ENCODE data around the gene TBCK.

TBCK gene

DNA sequence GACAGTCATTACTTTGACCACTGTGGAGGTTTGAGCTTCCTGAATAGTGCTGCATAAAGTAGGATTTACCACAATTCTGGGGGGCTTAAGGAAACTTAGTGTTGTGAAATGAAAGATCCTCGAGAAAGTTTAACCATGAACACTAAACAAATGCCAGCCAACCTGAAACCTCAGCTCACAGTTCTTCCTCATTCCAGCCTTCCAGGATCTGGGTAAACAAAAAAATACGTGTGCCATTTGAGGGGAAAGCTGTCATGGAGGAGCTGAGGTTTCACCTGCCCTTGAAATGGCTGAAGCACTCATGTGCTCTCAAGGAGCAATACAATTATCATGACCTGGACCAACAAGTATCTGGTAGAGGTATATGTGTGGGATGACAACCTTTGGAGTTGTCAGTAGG, 278.0 kb downstream of the TBCK start:
- no peak for DNase-seq

DNA sequence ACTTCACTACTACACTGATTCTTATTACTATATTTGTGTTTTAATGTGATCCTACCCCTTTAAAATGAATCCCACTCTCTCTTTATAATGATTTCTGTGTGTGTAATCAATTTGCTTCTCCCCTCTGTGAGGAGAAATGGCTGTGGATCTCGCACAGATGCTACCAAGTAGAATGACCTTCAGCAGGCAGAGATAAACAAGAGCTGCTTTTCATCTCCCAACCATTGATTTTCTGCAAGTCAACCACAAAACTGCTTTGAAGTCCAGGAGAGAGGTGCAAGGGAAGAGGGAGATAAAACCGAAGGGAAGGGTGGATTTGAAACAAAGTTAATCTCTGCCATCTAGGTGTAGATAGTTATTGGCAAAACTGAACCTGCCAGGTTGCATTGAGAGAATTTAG, 279.2 kb downstream of the TBCK start:
- DNase-seq = no peak

DNA sequence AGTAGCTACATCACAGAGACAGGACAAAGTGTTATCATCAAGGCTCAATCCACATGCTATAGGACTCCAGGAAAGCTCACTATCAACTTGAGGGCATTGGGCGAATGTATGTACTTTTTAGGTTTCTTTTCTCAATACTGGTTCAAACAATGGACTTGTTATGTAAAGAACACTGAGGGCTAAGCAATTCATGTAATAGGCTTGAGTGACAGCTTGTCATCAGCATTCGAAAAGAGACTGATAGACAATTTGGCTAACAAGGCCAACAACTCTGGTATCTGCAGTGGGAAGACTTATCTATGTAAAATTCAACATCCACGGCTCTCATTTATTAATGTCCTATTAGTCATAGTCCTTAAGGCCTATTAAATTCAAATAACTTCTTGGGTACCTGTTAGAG, 279.7 kb downstream of the TBCK start:
- no peak for DNase-seq

DNA sequence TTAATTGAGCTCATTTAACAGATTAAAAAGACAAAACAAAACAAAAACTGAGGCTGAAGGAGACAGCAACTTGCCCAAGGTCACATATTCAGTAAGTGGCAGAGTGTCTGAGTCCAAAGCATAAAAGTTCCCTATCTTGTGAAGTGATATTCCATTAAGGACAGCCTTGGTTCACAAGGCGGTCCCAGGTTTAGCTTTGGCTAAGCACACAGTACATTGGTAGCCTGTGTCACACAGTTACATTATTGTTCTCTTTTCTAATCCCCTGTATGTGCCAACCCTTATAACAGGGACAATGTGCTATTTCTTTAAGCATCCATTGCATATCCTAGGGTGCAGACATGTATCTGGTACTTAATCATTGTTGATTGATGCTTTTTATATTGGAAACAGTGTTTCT, 280.8 kb downstream of the TBCK start:
- DNase-seq = no peak

DNA sequence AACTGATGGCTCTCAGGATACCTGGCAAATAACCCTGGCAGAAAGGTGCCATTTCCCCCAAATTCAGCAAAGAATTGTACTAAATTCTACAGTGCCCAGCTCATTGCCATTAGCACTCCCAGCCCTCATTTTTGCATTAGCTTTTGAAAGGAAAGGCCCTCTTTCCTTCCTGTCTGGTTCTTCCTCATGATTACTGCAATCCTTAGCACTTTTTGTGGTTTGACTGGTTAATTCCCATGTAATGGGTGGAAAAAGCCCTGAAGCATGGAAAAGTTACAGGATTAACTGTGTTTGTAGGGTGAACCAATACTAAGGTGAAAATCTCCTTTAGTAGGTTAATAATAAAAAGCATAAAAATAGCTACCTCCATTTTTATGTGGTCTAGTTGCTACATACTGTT, 281.3 kb downstream of the TBCK start:
- DNase-seq = no peak

DNA sequence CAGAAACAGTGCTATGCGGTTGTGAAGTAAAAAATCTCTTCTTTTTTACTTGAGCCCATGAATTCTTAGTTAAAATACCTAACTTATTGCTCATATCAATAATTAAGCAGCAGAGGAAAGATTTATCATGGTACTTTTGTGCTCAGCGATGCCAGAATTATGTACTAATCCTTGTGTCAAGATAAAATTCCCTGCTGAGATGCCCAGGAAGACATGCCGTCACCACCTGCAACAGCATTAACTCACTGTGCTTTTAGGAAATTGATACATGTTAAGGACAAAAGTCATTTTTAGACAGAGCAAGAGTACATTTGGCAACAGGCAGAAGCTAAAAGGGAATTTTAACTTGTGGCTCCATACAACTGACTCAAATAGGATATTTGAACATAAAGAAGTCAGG, 281.8 kb downstream of the TBCK start:
- no peak for DNase-seq

DNA sequence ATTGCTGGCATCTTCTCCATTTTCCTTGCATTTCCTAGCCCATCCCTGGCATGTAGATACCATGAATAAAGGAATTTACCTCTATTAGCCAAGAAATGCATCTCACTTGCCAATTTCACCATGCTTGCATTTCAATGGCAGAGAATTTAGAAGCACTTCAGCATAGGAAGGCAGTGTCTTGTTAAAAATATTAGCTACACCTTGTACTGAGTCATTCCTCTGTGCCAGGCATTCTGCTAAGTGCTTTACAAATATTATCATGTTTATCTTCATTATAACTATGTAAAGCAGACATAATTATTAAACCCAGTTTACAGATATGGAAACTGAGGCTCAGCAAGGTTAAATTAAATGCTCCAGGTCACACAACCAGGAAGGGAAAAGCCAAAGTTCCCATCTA, 282.5 kb downstream of the TBCK start:
- DNase-seq = no peak

DNA sequence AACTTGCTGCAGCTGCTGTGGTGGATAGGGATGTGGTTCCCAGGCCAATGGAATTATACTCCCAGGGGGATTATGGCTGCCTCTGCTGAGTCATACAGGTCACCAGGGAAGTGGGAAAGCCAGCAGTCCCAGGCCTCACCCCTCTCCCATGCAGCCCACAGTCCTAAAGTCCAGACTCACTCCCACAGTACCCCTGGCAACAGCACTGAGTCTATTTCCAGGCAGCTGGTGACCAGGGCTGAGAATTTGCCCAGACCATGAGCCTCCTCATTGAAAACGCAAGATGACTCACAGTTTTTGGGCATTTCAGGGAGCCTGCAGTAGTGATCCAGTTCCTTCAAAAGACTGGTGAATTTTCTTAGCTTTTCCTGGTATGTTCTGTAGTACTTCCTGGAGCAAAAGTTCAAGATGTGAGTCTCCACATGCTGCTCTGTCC, 283.1 kb downstream of the TBCK start:
- DNase-seq = peak in 1 of 14 donors; percentile 18

DNA sequence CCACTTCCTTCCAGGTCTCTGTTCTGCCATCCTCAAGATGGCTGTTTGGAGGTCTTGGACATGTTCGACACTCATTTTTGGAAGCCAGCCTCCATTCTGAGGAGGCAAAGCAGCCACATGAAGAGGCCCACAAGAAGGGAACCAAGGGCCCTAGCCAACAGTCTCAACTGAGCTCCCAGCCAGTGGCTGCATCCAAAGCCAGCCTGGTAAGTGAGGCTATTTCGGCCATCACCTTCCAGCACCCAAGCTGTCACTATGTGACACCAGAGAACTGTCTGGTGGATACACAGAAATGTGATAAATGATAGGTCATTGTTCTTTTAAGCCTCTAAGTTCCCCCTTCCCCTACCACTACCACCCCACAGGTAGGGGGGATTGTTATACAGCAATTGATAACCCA, 293.6 kb downstream of the TBCK start:
- DNase-seq = no peak

DNA sequence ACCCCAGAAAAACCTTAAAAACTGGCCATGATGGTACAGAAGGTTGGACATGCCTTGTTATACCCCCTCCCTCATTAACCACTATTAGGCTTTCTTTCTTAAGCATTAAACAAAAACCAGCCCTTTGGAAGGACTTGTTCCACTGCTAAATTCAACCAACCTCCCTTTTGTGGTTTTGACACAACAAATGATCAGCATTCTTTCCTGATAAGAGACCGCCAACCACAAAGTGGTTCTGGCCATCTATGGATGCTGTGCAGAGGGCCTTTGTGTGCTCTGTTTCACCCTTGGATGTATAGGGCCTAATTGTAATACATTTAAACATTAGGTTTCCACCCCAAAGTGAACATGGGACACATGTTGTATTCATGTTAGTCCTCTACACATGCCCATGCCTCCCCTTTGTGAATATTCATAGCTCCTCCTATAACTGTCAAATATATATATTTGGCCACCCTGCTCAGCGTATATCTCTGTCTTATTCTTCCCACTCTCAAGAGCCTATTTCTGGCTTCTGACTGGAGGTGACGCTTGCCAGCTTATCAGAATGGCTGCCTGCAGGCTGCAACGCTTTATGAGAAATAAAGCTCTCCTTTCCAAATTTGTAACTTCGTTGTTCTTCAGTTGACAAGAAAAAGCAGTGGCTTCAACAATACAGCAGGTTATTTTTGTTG, 294.1 kb downstream of the TBCK start:
- no peak for DNase-seq

DNA sequence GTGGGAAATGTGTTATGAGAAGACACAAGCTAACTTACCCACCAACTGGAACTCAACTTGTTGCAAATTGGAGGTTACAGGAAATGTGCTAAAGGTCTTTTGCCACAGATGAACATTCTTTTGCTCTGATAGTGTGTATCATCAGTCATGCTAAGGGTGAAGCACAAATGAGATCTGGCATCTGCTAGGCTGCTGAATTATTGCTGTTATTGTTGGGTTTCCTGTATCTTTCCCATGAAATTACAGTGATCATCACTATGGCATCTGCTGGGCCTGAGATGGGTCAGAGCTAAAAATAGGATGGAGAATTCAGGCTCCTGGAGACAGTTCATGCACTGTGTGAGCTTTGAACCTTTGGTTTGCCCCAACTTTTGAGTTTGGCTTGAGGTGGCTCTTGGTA, 296.2 kb downstream of the TBCK start:
- DNase-seq = no peak

DNA sequence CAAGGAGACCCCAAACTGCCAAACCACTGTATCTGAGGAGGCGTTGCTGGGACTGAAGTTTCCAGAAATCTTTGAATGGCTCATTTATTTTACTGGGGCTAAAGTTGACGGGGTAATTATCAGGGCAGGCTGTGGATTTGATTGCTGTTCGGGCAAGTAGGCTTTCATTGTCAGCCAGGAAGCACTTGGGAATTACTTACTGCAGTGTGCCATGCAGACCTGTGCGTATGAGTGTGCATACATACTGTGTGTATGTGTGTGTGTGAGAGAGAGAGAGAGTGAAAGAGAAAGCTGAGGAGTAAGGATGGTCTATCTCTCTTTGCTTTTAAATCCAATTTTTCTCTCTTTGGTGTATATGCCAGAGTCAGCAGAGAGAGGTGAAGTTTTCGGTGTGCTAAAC, 298.0 kb downstream of the TBCK start:
- DNase-seq = no peak

DNA sequence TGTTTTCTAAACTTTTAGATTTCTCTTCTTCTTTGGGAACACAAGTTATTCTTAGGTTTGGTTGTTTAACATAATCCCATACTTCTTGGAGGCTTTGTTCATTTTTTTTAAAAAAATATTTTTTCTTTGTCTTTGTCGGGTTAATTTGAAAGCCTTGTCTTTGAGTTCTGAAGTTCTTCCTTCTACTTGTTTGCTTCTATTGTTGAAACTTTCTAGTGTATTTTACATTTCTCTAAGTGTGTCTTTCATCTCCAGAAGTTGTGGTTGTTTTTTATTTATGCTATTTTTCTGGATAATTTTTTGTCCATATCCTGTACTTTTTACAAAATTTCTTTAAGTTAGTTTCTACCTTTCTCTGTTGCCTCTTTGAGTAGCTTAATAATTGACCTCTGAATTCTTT, 304.6 kb downstream of the TBCK start:
- no peak for DNase-seq

DNA sequence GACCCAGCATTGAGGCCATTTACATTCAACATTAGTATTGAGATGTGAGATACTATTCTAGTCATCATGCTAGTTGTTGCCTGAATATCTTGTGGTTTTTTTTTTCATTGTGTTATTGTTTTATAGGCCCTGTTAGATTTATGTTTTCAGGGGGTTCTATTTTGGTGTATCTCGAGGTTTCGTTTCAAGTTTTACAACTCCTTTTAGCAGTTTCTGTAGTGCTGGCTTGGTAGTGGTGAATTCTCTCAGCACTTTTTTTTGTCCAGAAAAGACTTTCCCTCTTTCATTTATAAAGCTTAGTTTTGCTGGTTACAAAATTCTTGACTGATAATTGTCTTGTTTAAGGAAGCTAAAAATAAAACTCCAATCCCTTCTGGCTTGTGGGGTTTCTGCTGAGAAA, 305.2 kb downstream of the TBCK start:
- DNase-seq = no peak

DNA sequence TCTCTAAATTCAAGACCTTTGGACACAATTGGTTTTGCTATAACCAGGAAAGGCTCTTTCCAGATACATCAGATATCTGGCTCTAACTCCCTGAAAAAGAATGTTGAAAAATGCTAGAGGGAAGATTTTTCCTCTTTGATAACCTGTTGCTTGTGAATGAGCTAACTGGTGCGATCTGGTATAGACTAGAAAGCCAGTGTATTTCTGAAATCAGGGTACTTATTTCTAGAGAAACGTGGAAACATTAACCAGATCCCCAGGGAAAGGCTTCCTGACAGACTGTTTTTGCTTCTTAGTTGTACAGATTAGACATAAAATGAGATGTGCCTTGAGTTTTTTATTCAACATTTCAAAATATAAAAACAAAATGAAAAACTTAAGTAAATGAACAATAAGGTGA, 313.0 kb downstream of the TBCK start:
- no peak for DNase-seq

DNA sequence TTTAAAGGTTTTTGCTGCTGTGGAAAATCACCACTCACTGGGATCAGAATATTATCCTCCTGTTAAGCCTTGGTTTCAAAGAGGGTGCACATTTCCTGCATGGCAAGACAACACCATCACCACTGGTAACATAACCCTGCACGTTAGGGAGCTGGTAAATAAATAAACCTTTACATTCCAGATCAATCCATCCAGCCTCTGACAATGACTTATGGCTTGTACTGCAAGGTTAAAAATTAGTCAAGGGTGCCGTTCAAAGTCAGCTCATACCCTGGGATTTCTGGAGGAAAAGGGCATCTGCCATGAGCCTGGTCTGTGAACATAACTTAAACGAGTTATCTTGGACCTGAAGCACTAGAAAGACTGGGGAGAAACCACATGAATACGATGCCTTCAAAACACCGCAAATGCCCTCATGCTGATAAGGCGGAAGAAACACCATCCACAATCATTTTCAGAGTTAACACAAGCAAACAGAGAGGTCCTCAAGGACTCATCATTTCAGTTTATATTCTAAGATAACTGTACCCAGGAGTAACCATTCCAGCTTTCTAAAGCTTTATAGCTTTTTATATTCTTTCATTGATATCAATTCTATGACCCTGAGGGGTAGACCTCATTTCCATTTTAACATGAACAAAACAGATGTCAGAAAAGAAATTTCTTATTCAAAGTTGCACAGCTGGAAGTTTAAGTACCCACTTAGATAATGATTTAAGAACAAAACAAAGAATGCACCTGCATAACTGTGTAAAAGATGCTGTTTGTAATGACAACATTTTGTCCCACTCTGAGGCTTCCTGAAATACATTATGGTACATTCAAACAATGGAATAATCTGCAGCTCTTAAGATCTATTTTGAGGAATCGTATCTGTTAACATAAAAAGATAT, 317.6 kb downstream of the TBCK start:
- DNase-seq = no peak

DNA sequence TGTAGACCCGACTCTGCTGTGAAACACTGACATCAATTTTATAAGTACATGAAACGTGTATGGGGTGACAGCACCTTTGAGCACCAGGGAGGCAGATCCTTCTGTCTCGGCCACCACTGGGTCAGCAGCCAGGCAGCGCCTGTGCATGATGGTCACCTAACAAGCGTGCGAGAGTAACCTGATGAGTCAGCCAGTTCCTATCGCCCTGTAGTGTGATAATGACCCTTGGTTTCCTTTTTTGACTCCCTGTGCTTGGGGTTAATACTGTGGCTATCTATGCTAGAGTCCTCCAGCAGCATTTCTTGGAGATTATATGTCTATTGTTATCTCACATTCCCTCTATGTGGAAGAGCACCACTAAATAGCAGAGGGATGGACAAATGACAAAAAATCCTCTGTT, 319.2 kb downstream of the TBCK start:
- no peak for DNase-seq

DNA sequence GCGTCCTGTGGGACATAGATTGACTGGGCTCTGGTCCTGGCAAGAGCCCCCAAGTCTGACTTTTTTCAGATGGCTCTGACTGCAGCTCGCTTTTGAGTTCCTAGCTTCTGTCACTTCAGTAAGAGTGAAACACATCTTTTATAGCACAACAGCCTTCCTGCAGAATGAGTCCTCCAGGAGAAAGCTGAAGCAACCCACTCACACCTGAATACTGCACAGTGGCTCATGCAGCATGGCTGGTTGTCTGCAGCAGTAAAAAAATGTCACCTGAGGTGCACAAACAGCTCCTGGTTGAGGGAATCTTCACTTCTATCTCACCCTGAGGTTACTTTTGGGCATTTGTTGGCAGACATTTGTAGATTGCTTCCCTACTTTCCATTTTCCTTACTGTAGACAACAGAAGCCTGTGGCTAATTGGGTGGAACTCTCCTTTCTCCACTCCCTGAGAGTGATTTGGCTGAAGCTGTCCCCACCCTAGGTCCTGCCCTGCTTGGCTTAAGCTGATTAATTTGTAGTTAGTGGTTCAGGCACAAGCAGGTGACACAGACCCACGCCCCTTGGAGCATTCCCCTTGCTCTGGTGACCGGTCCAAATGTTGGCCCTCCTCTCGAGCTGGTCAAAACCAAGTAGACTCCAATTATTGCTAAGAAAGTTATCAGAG, 321.0 kb downstream of the TBCK start:
- no peak for DNase-seq

DNA sequence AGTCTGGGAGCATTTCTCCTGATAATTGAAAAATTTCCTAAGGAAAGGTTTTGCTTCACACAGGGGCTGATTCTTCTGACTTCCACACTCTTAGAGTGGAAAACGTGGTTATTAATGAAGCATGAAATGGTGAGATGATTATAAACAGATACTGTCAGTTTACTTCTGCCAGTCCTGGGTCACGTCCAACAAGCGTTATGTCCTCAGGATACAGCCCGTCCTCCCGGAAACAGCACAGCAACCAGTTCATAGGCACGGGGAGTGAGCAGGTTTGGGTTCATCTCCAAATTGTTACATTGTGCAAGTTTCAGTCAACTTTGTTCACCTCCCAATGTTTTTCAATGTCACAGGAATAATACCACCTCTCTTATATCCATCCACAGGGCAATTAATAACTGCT, 321.9 kb downstream of the TBCK start:
- no peak for DNase-seq

DNA sequence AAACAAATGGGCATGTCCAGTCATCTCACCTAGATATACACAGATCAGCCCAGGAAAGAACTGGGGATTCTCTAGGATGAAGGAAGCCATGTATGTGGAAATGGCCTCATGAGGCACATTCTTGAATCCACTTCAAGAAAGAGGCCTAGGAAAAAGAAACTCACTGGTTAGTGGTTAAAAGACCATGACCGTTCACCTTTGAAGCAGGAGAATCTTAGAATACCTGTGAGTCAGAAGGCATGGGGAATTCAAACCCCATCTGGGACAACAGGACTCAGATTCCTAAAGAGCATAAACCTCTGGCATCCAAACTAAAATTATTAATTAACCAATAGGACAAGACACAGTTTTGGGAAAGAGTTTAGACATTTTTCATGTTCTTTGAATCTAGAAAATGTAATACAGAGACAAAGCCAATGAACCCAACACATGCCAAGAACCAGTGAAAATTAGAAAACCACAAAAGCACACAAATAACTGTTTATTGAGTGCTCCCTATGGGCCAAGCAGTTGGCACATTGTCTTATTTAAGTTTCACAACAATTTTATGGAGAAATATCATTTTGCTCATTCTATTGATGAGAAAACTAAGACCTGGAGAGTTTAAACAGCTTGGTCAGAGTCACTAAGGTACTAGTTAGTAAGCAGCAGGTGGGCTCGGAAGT, 323.2 kb downstream of the TBCK start:
- DNase-seq = no peak

DNA sequence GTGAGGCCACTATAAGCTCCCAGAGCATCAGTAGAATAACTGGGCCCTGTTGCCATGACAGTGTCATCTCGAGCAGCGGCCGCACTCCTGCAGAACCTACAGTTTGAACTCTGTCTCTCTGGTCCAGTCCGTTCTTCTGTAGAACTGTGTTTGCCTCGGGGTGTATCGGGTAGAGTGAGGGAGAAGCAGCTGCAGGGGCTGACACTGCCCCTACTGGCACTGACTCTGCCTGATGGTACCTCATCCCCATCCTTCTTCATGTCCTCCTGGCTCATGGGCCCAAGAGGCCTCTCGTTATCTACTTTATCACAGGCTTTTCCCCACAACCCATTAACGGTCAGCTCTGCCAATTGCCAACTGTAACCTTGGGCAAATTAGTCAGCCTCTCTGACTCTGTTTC, 324.3 kb downstream of the TBCK start:
- no peak for DNase-seq

Data from C1 segment of cervical spinal cord (tissue), 14 donors.